Inferior parietal cortex (tissue), 1 donor: ENCODE results near the gene MAML3.

Experiments used
- DNase-seq: peaks from one replicate; pipeline ENCODE4 v3.0.0-alpha.2; 2016; ENCODE audit errors: extremely low spot score

The MAML3 gene

DNA sequence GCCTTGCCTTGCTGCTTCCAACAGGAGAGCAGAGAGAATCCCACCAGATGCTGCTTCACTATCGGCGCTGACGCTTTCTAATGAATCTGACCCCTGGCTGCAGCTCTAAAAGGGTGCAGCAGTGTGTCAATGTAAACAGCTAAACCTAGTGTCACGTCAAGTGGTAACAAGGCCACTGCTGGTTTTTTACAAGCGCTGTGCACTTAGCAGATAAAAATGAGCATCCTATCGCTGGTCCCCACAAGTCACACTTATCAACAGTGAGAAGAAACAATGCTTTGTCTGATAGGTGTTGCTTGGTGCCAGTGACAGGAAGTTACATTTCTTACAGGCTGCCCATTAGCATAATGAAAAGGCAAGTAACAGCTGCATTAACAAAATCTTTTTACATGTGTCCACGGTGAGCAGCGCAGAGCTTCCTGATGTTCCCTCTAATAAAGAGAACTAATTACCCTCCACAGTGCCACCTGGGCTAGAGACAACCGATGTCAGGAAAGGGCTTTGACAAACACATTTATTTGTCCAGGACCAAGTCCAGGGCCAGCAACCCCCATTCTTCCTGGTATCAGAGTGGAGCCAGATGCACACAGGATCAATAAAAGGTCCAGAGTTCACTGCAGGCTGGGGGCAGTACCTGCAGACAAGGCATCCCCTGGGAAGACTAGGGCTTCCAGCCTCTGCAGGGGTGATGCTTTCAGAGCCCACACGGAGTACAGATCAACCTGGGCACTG is 312.4 kb downstream of the MAML3 start:
- no peak for DNase-seq

DNA sequence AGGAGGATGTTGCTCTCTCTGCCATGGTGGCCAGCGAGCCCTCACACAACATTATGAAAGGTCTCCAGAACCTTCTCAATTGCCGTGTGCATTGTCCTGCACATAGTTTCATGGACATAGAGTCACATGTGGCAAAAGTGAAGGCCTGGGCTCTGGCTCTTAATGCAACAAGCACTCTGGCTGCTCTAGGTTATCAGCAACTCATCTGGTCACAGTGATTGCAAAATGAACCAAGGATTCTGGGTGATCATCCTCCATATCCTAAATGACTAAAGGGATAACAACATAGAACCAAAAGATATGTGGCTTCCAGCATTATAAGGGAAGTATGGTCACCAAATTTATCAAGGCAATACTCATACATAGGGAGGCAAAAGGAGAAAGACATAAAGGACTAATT is 313.2 kb downstream of the MAML3 start:
- no peak for DNase-seq

DNA sequence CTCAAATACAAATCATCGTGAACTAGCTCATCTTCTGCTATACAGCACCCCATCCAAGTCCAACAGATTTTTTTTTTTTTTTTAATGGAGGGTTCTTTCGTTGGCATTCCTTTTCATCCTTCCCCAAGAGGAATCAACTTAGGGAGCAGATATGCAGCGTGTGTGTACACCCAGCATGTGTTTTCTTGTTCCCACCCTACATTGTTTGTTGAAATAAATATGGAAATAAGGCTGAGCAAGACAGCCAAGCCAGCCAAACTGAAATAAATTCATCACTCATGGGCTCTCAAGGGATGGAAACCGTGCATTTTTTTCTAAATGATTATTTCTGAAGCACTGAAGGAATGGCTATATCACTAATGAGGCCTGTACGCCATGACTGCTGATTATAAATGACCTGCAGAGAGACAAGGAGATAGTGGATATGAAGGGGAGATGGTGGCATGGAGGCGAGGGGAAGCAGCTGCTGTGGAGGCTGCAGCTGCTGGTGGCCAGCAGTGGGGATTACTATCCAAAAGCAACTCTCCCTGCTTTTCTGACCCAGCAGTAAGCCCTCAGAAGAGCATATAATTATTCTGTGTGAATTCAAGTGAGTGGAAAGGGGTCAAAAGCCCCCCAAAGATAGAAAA is 314.5 kb downstream of the MAML3 start:
- DNase-seq, result no peak

DNA sequence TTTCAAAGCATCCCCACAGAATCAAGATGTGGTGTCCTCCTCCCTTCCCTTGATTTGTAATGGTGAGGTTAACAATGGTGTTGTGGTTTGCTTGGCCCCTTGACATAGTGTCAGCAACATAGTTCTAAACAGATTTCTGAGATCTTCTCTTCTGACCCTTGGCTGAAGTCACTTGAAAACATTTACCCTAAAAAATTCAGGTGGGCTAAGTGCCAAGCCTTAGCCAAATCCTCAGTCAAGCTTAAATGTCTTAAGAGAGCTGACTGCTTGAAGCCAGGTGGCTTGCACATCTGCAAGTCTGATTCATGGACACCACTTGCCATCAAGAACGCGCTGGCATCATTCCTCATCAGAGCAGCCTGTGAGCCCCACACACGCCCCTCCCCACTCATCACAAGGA is 315.2 kb downstream of the MAML3 start:
- no peak for DNase-seq

DNA sequence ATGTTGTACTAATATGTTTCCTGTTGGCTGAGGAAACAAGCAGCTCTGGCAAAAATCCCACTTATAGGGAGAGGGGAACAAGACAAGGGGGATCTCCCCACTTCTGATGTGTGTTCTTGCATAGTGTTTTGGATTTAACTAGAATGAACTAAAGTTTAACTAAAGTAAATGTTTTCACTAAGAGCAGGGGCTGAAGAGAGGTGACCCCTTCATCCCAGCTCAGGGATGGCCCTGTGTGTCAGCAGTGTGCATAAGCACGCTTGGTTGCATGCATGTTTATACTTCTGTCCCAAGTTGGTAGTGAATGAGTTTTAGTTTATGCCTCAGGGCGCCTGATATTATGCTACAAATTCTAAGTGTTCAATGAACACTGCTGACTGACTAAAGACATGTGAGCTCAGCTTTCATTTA is 319.0 kb downstream of the MAML3 start:
- no peak for DNase-seq

DNA sequence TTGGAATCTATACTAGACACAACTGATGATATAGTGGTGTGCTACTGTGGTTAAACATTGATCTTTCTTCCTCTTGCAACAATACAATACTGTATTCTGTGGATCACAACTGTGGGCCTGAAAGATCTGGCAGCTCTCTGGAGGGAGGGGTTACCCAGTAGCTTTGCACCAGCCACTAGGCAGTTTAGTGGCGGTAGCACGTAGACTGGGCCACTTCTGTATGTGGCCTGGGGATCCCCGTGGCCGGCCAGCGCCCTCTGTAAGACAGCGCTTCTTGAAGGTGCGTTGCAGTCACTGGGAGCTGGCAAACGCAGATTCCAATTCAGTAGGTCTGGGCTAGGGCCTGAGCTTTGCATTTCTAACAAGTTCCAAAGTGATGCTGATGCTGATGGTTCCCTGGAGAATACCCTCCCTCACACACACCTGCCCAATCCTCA is 319.7 kb downstream of the MAML3 start:
- no peak for DNase-seq

DNA sequence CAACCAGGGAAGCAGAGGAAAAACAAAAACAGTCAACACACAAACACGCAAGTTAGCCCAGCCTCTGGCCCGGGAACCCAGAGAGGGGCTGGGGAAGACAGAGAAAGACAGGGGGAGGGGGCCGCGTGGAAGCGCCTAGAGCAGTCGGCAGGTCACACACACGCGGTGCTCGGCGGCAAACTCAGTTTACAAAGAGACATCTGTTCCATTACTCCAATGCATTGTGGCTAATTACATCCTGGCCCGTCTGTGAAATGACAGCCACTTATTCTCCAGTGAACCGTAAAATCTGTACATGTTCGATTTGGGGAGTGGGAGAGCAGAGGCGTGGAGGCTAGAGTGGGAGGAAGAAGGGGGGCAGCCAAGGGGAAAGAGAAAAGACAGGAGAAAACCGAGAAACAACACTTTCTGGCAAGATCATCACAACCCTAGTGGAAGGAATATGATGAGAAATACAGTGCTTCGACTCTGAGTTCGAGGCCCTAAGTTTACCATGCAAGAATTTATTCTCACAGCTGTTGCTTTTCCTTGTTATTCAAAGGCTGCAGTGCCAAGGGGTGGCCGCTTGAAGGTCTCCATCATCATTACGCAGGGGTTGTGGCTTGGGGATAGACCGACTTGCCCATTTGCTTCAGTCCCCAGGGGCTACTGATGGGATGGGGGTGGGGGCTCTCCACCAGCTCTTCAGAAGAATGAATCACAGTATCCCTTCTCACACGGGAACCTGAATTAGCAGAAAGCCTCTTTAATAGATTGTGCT is 320.7 kb downstream of the MAML3 start:
- DNase-seq, result no peak

DNA sequence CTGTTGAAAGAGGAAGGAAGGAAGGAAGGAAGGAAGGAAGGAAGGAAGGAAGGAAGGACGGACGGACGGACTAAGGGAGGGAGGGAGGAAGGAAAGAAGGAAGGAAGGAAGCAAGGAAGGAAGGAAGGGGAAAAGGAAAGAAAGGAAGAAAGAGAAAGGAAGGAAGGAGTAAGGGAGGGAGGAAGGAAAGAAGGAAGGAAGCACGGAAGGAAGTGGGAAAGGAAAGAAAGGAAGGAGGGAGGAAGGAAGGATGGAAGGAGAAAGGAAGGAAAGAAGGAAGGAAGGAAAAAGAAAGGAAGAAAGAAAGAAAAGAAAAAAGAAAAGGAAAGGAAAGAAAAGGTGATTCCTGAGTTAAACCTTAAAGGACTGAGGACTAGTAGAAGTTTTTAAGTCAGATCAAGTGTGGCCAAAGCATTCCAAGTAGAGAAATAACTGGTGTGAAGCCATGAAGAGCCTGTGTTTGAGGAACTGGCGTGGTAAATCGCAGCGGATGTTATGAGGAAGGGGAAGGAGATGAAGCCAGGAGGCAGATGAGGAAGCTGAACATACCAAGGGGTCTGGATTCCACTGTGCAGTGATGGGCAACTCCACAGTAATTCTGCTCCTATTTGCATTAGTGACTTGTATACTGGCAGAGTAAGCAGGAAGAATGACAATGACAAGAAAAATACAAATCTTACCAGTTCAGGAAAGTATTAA is 324.9 kb downstream of the MAML3 start:
- DNase-seq, result no peak

DNA sequence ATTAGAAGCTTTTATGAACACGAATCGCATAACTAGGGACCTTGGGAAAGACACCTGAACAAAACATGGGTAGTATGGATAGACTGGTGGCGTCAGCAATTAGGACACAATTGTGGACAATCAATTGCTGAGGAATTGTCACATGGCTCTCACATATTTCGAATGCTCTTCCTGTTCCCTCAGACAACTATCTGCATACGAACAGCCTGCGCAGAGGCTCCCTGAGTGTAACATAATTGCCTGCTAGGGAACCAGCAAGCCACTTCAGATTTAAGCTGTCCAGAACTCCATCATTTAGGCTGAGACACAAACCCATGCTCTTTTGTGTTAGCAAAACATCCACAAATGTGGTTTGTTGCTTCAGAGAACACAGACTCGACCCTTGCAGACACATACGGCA is 327.6 kb downstream of the MAML3 start:
- no peak for DNase-seq

DNA sequence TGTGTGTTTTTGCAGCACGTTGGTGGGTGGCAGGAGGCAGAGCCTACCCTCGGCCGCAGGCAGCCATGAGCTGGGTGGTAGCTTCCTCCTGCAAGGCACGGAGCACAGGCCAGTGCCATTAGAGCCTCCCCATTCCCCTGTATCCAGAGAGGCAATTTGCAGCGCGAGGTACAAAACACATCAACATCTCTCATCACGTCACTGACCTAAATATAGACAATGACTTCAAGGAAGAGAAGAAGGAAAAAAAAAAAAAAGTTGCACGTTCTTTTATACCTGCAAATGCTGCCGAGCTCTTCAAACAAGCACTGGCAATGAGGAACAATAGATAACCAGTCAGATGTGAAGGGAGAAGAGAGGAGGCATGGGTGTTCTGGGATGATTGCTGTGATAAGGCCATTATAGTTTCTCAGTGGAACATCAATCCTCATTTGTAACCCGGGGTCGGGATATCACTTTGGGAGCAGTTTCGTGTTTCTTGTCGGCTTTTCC is 328.4 kb downstream of the MAML3 start:
- no peak for DNase-seq

DNA sequence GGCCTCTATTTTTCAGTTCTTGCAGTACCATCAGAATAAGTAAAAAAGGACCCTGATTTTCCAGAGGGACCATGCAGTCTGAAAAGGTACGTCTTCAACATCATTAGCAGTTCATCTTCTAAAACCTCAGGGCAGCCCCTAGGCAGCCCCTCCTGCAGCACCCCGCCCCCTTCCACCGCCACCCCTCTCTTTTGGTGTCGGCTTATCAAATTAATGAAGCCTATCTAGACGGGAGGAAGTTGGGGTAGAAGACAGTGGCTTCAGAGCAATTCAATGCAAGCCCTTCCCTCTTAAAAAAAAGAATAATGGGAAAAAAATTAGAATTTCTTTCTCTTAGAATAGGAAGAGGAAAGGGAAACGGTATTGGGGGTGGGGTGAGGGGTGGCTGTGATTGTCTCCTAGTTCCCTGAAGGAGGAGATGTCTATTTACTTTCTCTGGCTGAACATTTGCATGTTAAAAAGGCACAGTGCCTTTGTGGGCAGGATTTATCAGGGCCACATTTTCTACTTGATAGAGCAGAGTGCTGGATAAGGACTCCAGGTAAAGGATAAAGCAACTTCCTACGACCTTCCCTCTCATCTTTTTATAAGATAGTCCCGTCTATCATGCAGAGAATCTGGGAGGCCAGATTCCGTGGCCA is 329.0 kb downstream of the MAML3 start:
- no peak for DNase-seq

DNA sequence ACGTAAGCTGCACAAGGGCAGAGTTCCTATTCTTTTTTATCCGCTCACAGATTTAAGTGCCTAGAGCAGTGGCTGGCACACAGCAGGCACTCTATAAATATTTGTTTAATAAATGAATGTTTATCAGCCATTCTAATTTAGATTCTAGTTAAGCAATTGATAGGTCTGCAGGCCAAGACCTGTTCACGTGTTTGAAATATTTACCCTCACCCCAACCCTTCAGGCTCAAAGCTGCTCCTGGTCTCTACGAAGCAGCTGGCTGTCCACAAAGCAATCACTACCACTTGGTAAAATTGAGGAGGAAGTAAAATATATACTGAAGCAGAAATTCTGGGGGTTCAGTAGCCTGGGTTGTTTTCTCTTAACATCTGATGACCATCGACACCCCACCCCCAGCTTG is 330.2 kb downstream of the MAML3 start:
- no peak for DNase-seq

DNA sequence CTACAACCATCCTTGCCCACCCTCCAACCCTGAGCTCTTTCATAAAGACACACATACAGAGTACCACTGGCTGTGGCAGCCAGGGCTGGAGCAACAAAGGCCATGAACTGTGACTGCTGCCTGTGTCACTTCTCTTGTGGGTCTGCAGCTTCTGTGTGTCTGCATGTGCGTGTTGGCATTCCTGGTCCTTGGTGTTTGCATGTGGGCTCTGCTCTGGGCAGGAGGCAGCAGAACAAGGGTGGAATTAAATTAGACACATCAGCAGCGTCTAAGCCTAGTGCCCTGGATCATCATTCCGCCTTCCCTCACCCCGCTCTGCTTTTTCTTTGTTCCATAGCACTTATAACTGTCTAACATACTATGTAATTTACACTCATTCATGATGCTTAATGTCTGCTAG is 330.6 kb downstream of the MAML3 start:
- no peak for DNase-seq

DNA sequence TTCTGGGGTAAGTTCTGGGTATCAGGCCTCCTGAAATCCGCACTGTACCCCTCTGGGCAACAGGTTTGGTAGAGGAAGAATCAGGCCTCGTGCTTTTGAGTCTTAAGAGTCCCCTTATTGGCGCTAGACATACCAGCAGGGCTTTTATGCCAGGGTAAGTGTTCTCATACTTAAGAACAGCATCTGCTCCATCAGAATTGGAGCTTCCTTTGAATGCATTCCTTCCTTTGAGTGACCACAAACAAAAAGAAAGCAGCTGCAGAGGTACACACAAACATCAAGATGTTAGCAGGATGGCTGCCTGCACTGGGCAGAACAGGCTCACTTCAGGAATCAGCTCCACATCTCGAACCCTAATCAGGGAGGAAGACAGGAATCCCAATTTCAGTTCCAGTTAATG is 331.6 kb downstream of the MAML3 start:
- no peak for DNase-seq

DNA sequence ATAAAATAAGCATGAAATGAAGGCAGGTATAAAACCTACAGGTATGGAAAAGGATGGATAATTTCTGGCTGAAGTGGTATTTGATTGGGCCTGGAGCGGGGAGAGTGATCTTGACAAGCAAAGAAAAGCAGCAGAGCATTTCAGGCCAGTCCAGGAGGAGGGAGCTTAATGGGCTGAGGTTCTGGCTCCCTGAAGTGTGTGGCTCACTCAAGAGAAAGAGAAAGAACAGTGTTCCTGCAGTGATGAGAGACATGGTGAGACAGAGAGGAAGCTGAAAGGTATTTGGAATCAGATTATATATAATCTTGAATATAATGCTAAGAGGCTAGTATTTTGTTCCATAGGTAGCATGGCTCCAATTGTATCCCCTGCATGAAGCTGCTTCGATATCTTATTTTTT is 334.9 kb downstream of the MAML3 start:
- no peak for DNase-seq

DNA sequence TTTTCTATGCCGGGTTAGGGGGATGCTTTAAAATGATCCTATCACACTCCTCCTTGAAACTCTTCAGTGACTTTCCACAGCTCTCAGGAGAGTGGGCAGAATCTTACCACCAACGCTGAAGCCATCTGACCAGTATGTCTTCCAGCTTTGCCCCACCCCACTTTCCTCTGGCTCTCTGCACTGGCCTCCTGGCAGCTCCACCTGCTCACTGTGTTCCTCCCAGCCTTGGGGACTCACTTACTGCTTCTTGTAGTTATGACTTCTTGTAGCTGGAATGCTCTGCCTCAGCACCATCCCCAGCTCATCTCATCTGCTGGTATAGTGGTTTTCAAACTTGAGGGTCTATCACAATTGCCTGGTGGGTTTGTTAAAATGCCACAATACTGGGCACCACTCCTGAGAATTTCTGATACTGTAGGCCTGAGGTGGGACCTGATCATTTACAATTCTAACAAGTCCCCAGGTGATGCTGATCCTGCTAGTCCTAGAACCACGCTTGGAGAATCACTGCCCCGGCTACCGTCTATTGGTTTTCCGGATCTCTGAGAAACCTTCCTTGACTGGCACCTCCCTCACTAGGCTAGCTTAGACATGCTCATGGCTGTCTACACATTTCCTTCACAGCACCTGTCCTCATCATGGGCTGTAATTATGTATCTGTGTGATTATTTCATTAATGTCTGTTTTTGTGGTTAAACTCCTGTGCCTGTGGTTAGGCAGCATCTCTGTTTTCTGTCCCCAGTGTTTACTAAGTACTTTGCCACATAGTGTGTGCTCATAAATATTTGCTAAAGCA is 336.1 kb downstream of the MAML3 start:
- no peak for DNase-seq

DNA sequence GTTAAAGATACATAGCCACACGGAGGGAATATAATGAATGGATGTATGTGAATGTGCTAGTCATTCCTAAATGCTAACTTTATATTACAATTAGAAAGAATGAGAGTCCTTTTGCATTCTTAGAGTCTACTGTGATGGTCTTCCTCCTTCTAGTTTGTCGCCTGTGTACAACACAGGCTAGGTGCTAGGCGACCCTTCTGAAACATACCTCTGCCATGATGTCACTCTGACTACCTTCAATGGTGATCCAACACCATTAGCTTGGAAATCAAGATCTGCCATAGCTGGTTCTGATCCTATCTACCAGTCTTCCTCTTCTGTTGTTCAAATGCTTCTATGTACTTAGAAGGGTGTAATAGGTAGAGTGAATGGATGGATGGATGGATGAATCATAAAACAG is 337.1 kb downstream of the MAML3 start:
- no peak for DNase-seq

DNA sequence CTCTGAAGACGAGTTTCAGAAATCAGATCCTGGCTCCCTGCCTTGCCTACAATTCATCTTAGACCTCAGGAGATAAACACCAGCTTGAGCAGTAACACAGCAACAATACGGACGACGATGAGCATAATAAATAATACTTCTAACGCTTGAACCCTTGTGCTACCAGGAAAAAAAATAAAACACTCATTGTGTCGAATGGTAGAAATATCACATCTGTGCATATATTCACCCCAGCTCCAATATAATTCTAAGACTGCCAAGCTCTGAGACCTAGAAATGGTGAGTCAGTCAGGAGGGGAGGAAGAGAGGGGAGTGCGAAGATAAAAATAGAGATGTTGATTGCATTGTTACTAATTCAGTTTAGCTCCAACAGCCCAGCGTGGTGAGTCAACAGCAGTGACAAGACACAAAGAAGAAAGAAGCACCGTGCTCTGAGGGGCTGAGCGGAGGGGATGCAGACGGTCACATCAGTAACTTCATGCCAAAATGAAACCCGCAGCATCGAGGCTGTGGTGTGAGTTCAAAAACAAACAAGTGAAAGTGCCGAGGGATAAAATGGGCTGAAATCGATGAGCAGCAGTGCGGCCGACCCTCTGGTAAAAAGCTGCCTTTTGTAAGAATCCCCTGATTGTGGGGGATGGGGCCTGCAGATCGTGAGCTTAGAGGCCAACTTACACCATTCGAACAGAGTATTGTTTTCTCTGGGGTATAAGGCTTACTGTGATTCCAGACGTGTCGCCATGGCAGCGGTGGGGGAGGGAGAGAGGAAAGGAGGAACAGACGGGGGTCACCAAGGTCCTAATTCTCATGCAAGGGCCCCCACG is 338.0 kb downstream of the MAML3 start:
- peak; percentile 55 for DNase-seq

DNA sequence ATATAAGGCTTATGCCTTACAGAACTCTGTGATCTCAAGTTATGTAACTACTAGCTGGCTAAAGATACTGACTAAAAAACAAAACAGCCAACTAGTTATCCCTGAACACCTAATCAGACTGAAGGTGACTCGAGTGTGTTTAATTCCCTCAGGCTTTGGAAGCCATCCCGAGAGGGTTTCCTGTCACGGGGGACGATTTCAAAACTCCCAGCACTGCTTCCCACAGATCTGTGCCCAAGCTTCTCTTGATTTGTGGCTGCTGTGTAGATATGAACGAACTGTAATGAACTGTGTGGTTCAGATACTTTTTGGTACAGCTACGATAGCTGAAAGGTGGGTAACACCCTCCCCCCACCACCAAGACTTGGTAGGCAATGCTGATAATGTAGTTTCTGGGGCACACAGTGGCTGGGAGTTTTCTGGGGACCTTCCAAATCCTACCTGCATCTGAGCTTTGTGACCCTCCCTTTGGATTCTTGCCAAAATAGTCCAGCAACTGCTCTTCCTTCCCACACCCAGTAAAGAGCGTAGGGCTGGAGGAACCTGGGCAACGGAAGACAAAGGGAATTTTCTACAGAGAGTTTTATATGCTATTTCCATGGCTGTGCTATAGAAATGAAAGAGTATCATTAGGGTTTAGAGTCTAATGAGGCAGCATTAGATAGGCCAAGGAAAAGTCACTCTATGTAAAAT is 339.5 kb downstream of the MAML3 start:
- DNase-seq, result no peak
